Inflammatory macrophage (primary cell): Measurements from ENCODE around the gene NCAM2.

Experiments
- DNase-seq, 2 donors: peaks; one replicate each; pipeline ENCODE4 v3.0.0-alpha.2; 2020 to 2022

Gene NCAM2

GRCh38 chr21:21177353-21177986, 179.3 kb downstream of the NCAM2 start:
- DNase-seq = no peak

- no peak for DNase-seq
Observed at GRCh38 chr21:21179619-21180298, 181.6 kb downstream of the NCAM2 start.

- no peak for DNase-seq
Observed at GRCh38 chr21:21182401-21183010, 184.3 kb downstream of the NCAM2 start.

GRCh38 chr21:21183092-21183491, 184.9 kb downstream of the NCAM2 start:
- no peak for DNase-seq

- no peak for DNase-seq
Observed at GRCh38 chr21:21184771-21185528, 186.7 kb downstream of the NCAM2 start.

- no peak for DNase-seq
Observed at GRCh38 chr21:21187579-21187978, 189.4 kb downstream of the NCAM2 start.

GRCh38 chr21:21188513-21189195, 190.4 kb downstream of the NCAM2 start:
- peak in 1 of 2 donors; percentile 9 for DNase-seq

GRCh38 chr21:21195417-21195943, 197.3 kb downstream of the NCAM2 start:
- DNase-seq = no peak

- DNase-seq = no peak
Observed at GRCh38 chr21:21196087-21196486, 197.9 kb downstream of the NCAM2 start.

- no peak for DNase-seq
Observed at GRCh38 chr21:21196848-21197247, 198.6 kb downstream of the NCAM2 start.

- DNase-seq = no peak
Observed at GRCh38 chr21:21199342-21200102, 201.3 kb downstream of the NCAM2 start.

- peak; percentile 70 to 83 for DNase-seq
Observed at GRCh38 chr21:21200103-21200938, 202.1 kb downstream of the NCAM2 start.

GRCh38 chr21:21200939-21201615, 202.9 kb downstream of the NCAM2 start:
- peak in 1 of 2 donors; percentile 36 for DNase-seq

GRCh38 chr21:21203822-21204339, 205.7 kb downstream of the NCAM2 start:
- DNase-seq = no peak

GRCh38 chr21:21204366-21204996, 206.3 kb downstream of the NCAM2 start:
- no peak for DNase-seq

GRCh38 chr21:21205604-21206003, 207.4 kb downstream of the NCAM2 start:
- DNase-seq = no peak

- DNase-seq = no peak
Observed at GRCh38 chr21:21210552-21210951, 212.3 kb downstream of the NCAM2 start.

- DNase-seq = no peak
Observed at GRCh38 chr21:21213297-21213696, 215.1 kb downstream of the NCAM2 start.

GRCh38 chr21:21216047-21216446, 217.8 kb downstream of the NCAM2 start:
- DNase-seq = no peak
